HG03103 (cell line): Measurements from ENCODE around the gene CAMK2A.

ENCODE experiments used
- ATAC-seq: cut with Tn5 transposase; IDR thresholded peaks from one replicate; pipeline ENCODE4 v1.9.1; 2021; ENCODE audit warnings: low read depth; ENCODE audit not compliant: unreplicated experiment

Gene CAMK2A

DNA sequence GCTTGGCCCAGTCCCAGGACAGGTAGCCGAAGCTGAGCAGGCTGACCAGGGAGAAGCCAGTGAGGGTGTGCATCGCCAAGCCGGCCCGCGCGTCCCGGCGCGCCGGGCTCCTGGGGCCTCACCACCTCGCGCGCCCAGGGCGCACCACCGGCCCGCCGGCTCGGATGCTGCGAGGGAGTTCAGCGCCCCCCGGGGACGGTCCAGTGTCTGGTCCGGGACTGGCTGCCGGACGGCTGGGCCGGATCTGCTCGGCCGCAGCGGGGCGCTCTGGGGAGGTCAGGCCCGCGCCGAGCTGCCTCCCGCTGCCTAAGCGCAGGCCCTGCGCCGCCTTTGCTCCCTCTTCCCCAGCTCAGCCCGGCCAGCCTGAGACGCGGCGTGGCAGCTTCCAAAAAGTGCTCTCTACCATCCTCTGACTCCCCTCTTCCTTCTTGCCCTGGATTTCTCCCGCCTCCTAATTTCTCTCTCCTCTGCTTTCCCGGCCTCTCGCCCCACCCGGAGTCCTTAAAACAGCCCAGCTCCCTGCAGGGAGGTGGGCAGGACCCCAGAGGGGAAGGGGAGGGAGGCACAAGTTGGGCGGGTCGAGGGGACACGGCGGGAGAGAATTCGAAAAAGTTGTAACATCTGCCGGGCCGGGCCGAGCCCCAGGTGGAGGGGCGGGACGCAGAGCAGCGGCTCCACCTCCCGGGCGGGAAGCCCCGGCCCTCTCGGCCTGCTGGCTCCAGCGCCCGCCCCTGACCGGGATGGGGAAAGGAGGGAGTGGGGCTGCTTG lies 12.9 kb upstream of the CAMK2A start, which contains the start of gene ARSI:
ARSI (minus strand) TSS at position 605 of the 769 bp plus-strand sequence; CDS start at position 73, 532 bp downstream.
- no peak for ATAC-seq

DNA sequence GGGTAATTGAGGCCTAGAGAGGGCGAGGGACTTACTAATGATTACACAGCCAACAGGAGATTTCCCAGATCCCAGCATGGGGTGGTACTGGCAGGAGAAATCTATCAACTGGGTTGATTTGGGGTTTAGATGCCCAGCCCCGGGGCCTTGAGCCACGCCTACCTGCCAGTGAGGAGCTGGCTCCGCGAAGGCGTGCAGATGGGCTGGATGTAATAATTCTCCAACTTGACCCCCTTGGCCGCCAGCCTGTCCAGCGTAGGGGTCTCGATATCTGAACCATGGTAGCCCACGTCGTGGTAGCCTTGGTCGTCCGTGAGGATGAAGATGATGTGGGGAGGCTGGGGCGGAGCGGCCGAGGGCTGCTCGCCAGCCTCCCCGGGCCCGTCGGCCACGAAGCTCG lies 12.3 kb upstream of the CAMK2A start:
- ATAC-seq = no peak

DNA sequence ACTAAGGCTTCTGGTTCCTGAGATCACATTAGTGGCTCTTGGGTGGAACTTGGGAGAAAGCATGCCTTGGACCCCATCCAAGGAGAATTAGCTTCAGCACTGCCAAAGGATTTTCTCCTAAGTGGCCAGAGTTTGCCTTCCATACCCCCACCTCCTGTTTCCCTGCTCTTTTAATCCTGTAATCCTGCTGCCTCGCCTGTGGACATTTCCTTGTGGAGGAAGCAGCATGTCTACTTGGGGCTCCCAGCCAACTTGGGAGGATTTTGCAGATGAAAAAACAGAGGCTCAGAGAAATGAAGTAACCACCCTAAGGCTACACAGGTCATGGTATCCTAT lies 11.6 kb upstream of the CAMK2A start:
- ATAC-seq = no peak

DNA sequence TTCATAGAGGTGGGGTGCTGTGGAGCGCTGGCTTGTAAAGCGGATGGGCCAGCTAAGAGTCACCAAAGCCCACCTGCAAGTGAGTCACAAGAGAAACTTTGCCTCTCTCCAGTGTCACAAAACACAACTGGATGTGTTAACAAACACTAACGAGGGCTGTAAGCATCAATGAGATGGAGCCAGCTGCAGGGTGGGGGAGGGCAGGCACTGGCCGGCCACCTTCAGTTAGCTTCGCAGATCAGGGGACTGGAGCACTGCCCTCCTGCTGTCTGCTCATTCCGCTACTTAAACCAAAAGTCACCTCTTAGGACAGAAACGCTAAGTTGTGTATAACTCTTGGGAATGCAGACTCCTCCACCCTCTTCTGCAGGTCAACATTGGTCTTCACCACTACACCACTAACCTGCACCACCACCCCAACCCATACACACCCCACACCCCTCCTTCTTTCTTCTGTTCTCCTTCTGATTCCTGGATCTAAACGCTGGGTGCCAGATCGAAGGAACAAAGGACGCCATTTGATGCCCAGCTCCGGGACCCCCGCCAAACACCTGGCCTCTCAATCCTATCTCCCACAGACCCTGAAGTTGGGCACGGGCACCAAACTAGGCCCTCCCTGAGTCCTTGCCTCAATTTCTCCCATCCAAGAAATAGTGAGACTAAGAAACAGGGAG lies 11.1 kb upstream of the CAMK2A start:
- no peak for ATAC-seq

DNA sequence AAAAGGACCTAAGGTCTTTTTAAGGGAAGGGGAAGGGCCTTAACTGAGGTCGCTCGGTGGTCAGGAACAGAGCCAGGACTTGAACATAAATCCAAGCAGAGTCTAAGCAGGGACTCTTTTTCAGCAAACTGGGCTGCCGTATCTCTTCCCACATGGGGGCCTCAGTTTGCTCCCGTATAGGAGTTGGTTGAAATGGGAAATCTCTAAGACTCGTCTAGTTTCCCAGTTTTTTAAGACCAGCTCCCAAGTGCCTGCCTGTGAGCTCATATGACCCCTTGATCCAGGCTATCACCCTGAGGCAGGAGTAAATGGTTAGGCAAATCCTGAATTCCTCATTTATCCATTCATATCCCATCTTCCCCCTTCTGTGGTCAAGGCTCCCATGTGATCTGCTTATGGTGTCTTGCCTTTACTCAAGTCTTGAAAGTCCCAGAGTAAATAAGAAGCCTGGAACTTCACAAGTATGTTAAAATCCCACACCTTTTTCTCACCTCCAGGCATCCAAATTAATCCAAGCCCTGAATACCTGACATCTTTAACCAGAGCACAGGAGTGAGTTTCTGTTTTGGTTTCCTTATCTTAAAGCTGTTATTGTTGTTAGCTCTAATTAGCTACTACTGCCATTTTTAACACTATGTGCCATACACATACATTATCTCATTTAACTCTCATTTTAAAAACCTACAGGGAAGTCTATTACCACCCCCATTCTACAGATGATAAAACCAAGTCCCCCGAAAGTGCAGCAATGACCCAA lies 10.2 kb upstream of the CAMK2A start:
- no peak for ATAC-seq

DNA sequence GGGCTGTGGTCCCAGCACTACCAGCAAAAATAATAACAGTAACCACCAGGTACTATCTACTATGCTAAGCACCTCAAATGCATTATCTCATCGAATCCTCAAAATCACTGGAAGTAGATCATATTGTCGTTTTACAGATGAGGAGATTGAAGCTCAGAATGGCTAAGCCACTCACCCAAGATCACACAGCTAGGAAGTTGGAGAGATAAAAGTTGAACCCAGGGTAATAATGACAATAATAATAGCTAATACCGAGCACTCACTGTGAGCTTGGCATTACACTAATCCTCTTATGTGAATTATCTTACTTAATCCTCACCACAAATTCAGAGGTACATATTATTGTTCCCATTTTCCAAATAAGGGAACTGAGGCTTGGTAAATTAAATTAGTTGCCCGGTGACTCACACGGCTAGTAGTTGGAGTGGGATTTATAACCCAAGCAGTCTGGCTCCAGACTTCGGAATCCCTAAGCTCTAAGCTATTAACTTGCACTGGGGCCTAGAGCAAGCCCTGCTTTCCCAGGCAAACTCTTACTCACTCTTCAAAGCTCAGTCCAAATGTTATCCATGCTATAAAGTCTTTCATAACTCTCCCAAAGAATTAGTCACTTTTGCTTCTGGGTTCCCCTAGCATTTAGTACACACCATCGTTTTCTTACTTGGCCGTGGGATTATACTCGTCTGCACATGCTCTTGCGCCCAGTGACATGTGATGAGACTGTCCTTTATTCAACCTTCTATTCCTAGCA lies 9.3 kb upstream of the CAMK2A start:
- no peak for ATAC-seq

DNA sequence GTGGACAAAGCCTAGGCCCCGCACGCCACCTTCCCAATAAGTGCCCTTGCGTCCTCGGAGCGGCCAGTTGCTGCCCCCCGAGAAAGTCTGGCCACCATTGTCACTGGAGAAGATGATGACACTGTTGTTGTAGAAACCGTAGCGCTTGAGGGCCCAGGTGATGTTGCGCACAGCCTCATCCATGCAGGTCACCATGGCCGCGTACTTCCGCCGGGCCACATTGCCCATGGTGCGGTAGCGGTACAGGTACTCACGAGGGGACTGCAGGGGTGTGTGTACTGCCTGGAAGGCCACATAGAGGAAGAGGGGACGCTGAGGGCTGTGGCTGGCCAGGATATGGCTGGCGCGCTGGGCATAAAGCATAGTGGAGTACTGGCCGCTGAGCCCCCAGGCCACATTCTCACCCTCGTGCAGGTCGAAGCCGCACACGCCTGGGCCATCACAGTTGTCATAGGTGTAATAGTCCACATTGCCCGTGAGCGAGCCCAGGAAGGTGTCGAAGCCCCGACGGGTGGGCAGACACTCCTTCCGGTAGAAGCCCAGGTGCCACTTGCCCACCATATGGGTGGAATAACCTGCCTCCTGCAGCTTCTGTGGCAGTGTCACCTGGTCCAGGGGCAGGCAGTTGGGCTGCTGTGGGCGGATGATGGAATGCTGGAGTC lies 8.5 kb upstream of the CAMK2A start:
- no peak for ATAC-seq

DNA sequence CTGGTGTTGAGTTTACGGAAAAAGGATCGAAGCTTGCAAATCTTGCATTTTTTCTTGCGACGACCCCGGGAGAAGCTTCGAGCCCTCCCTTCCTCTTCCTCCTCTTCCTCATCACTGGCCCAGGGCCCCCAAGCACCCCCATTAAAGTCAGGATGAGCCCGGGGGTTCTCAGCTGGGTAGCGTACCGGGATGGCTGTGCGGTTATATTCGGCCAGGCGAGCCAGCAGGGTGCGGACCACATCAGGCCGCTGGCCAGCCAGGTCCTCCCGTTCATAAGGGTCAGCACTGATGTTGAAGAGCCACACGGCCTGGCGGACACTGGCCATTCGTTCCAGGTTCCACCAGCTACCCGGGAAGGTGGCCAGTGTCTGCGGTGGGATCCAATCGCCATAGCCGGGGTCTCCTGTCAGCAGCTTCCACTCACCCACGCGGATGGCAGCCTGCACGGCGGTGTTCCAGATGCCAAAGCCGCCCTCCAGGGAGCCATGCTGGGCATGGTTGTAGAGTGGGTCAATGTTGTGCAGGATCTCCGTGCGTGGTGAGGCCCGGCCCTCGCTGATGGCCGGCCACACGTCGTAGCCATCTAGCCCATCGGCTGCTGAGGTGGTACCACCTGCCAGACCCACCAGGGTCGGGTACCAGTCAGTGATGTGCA lies 7.8 kb upstream of the CAMK2A start:
- no peak for ATAC-seq

DNA sequence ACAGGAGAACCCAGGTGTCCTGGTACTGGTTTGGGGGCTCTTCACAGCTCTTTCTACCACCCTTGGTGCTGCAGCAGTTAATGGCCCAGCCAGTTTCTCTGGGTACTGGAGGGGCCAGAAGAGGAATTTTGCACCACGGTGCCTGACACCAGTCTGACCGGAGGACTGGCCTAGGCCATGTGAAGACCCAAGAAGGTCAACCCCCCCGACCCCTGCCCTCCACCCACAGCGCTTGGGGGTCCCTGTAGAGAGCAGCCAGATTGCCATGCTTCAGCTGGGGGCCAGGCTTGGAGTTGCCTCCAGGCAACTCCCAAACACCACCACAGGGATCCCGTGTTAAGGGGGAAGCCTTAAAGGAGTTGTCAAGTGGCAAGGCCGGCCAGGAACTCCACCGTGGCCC lies 6.9 kb upstream of the CAMK2A start:
- no peak for ATAC-seq

DNA sequence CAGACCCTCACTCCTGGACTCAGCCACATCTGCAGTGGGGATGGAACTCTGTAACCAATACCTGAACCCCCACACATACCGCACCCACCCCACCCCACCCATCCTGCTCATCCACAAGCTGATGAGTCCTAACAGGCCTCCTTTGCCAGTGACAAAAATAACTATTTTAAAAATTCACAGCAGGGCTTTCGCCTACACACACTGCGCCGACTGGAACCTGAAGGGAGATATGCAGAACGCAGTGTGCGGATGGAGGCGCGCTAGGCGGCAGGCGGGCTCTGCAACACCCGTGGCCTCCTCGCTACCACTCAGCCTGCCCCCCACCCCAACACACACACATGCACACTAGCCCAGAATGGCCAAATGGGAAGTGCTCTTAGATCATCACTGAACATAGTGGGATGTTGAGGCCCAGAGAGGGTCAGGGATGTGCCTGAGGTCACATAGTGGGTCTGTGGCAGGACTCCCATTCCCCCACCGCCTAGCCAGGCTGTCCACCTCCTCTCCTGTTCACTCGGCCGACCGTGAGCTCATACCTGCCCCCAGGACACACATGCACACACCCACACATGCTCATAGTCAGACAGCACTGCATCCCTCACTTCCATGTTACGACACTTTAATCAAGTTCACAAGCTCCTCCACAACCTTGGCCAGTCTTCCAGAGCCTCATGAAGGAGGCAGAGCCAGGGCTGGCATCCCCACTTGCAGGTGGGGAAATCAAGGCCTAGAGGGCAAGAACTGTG lies 6.3 kb upstream of the CAMK2A start:
- ATAC-seq = no peak

DNA sequence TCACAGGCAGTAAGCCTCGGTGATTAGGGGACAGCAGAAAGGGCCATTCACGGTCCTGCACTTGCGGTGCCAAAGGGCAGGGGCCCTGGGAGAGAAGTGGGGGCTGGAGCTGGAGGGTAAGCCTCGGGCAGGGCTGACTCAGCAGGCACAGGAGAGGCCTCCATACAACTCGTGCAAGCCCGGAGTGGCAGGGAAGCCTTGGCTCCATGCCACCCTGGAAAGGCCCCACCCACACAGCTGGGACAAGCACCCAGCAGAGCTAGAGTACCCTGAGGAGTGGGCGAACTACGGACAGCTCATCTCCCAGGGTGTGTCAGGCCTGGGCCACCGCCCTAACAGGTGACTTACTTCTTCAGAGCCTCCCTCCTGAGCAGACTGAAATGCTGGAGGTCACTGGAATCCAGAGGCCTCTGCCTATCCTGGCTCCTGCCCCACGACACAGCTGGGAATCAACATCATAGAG lies 5.6 kb upstream of the CAMK2A start:
- no peak for ATAC-seq

DNA sequence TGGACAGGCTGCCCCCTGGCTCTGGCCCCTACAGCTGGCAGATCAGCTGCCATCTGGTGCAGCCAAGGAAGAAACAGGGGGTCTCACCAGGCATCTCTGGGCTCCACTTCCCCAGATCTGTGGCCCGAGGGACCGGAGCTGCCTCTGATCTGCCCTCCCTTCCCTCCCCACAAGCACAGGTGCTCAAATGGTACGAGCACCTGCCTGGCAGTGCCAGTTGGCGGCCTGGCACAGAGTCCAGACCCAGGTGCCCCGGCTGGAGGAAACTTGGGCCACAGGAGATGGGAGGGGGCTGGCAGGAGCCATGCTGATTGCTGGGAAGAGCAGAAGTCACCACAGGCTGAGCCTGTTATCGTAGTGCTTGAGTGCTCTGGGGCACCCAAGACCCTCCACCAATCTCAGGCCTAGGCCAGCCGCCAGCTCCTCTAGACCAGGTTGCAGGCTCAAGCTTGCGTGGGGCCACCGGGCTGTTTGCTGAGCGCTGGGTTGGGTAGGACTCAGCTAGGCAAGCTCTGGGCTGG lies 5.0 kb upstream of the CAMK2A start:
- ATAC-seq = no peak

DNA sequence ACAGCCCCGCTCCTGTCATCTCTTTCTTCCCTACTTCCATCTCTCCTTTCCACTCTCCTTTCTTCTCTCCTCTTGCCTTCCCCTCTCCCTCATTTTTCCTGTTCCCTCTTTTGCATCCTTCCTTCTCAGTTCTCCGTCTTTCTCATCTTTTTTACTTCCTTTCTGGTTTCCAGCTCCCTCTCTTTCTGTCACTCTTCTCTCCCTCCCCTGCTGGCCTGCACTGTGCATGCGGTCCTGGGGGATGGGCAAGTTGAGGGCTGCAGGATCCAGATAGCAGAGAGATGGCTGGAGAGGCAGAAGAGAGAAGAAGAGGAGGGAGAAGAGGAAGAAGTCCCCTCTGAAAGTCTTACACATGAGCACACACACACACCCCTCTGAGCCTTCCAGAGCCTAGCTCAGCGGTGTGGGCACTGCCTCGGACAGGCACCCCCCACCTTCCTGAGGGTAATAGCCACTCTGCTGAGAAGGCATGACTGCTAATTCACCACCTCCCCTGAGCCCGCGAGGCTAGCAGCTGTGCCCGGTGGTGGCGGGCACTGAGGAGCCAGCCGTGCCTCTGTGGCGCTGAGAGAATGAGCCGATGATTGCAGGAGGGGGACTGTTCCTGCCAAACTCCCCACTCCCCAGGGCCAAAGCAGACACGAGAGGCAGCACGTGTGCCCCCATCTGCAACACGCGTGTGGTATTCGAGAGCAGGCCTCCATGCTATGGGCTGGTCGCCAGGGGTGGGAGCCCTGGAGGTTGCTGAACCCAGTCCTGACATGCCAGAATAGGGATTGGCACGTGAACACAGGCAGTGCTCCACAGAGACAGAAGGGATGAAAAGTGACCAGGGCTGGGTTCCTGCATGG lies 3.7 kb upstream of the CAMK2A start:
- no peak for ATAC-seq

DNA sequence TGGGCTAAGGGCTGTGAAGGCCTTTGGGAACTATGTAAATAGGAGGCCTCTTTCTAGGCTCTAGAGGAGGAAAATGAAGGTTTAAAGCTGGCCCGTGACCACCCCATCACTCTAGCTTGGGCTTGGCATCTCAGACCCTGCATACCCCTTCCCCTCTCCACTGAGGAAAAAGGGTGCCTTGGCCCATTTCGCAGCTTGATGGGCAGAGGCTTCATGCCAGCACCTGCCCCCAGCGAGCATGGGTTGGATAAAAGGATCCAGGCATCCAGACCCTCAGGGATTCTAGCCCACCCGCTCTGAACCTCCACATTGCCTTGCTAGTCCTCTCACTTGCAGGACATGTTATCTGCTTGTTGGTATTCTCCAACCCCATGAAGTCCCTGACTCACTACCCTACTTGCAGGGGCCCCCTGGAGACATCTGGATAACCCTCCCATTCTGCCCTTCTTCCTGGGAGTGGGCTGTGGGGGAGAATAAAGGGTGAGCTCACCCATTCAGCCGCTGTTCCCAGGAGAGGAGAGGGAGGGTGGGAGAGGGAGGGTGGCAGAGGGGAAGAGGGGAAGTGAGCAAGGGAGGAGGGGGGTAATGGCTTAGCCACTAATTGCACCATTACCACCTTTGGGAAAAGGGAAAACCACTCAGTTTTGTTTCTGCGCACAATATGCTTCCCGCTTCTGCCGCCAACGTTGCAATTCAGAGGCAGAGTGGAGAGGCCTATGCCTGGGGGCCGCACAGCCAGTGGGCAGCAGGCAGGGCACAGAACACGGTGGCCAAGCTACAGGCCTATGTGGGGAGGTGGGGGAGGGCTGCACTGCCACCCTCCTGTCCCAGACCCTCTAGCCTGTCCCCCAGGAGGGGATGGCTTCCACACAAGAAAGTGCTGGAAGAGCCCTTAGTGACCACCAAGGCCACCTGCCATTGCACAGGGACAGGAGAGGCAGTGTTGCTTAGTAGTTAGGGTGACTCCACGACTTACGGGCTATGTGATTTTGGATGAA lies 2.1 kb upstream of the CAMK2A start:
- ATAC-seq = no peak

DNA sequence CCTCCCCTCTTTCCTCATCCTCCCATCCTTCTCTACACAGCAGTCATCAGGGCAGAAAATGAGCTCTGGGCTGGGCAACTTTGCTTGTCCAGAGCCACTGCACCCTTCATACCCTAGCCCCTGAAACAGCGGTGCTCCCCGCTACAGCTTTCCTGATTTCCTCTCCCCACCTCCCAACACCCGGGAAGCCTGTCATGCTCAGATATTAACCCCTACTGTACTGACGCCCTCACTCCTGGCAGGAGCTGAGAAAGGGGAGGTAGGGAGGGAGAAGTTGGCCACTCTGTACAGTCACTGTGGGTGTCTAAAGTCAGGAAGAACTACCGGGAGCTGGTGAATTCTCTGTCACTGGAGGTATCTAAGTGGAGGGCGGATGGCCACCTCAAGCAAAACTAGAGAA lies 782 bp downstream of the CAMK2A start:
- ATAC-seq = no peak

DNA sequence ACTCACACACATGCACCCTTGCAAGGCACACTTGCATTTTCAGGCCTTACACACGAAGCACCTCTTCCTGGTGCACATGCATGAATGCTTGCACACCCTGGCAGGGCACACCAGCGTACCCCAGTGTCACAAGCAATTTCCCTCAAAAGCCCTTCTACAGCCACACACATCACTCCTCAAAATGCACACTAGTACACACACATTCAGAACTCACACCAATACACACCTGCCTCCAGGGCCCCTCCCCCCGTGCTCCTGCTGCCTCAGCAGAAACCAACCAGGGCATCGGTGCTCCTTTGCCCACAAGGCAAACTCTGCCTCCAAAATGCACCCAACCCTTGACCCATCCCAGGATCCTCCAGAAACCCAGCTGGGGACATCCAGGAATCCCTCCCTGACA lies 1.2 kb downstream of the CAMK2A start:
- no peak for ATAC-seq

DNA sequence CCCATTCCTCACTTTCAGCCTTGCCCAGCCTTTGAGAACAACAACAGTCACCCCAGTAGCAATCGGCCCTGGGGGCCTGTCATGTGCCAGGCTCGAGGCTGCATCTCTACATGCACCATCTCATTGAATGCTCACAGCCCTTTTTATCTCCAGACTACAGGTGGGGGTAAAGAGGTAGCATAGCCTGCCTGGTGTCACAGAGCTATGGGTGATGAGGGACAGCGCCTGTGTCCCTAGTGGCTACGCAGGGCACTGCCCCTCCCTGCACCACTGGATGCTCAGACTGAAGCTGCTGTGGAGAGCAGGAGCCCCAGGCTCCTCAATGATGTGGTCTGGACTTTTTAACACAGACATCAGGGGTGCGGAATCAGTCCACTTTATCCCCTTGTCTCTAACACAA lies 2.8 kb downstream of the CAMK2A start:
- ATAC-seq = no peak
